SK-N-SH (cell line): ENCODE data around the gene ODAD2. TPM values are rescaled to one million over a fixed set of nuclear protein-coding genes. Genes with fewer than 3 reads are reported as not detected.

Experiments
- CTCF ChIA-PET: fragments of 300-600, 350-600 bp; formaldehyde crosslinking; extraction: SDS; loops from one replicate; lab custom pipeline; 2021; lab: Yijun Ruan, JAX
- POLR2A ChIA-PET: fragments of 350-600 bp; sonication (Branson Sonifier 250); formaldehyde crosslinking; extraction: SDS; loops from one replicate; lab custom pipeline; 2020; ENCODE audit warnings: antibody characterized with exemption, inconsistent platforms; lab: Yijun Ruan, JAX
- DNase-seq: peaks from one replicate; pipeline ENCODE4 v3.0.0; 2012
- H2AFZ ChIP-seq: fragments of 200-600 bp; sonication (generic); 2 replicates; pipeline ENCODE4 v1.8.1; 2016; ENCODE audit warnings: antibody characterized with exemption, mild to moderate bottlenecking, low read depth
- H3F3A ChIP-seq: fragments of 200-600 bp; sonication (generic); replicated peaks from 2 replicates; pipeline ENCODE3; 2016; ENCODE audit warnings: antibody characterized with exemption, mild to moderate bottlenecking; ENCODE audit not compliant: insufficient read depth
- H3K27ac ChIP-seq, 2 experiments: fragments of 200-500 bp in 1 of 2; fragments of 200-600 bp in 1 of 2; sonication (Bioruptor generic) in 1 of 2; sonication (generic), shearing (Covaris generic) in 1 of 2; 2 replicates each; pipeline versions ENCODE4 v1.5.1 to v1.6.1; 2014 to 2016; ENCODE audit warnings: low read depth in 2 of 2, inconsistent platforms in 1 of 2, low read length in 1 of 2, mild to moderate bottlenecking in 1 of 2, mixed read lengths in 1 of 2
- H3K27me3 ChIP-seq: fragments of 200-600 bp; sonication (generic), shearing (Covaris generic); 2 replicates; pipeline ENCODE4 v1.6.1; 2016; ENCODE audit warnings: mixed run types; ENCODE audit not compliant: insufficient read depth
- H3K36me3 ChIP-seq, 2 experiments: fragments of 200-500 bp in 1 of 2; fragments of 200-600 bp in 1 of 2; sonication (Bioruptor generic) in 1 of 2; sonication (generic) in 1 of 2; replicated peaks in 1 of 2; 2 replicates each; pipeline versions ENCODE3 to v1.5.1; 2014 to 2016; ENCODE audit warnings: low read length in 1 of 2, mild to moderate bottlenecking in 1 of 2; ENCODE audit not compliant: insufficient read depth in 2 of 2, control insufficient read depth in 1 of 2
- H3K4me1 ChIP-seq, 2 experiments: fragments of 200-500 bp in 1 of 2; fragments of 200-600 bp in 1 of 2; sonication (Bioruptor generic) in 1 of 2; sonication (generic), shearing (Covaris generic) in 1 of 2; 2 replicates each; pipeline versions ENCODE4 v1.5.1 to v1.6.1; 2014 to 2016; ENCODE audit warnings: low read depth in 1 of 2, low read length in 1 of 2, mixed run types in 1 of 2; ENCODE audit not compliant: insufficient read depth in 2 of 2, control insufficient read depth in 1 of 2
- H3K4me2 ChIP-seq: fragments of 200-600 bp; sonication (generic), shearing (Covaris generic); 2 replicates; pipeline ENCODE4 v1.6.1; 2017; ENCODE audit warnings: mixed run types
- H3K4me3 ChIP-seq, 2 experiments: fragments of 200-500 bp in 1 of 2; fragments of 200-600 bp in 1 of 2; sonication (Bioruptor generic) in 1 of 2; sonication (generic), shearing (Covaris generic) in 1 of 2; 2 replicates each; pipeline versions ENCODE4 v1.5.1 to v1.8.1; 2014 to 2016; ENCODE audit warnings: low read depth in 2 of 2, inconsistent platforms in 1 of 2, low read length in 1 of 2, mild to moderate bottlenecking in 1 of 2, mixed read lengths in 1 of 2, moderate library complexity in 1 of 2
- H3K79me2 ChIP-seq: fragments of 200-600 bp; sonication (generic); 2 replicates; pipeline ENCODE4 v1.8.1; 2017; ENCODE audit warnings: mild to moderate bottlenecking; ENCODE audit not compliant: insufficient read depth
- H3K9ac ChIP-seq: fragments of 200-600 bp; sonication (generic); 2 replicates; pipeline ENCODE4 v1.6.1; 2017; ENCODE audit warnings: mixed run types
- H3K9me2 ChIP-seq: fragments of 200-600 bp; sonication (generic); 2 replicates; pipeline ENCODE4 v1.6.1; 2017; ENCODE audit warnings: mixed run types
- H3K9me3 ChIP-seq: fragments of 200-600 bp; sonication (generic); 2 replicates; pipeline ENCODE4 v1.6.1; 2017; ENCODE audit warnings: mixed run types, mild to moderate bottlenecking, moderate library complexity
- H4K20me1 ChIP-seq: fragments of 200-600 bp; sonication (generic); 2 replicates; pipeline ENCODE4 v1.6.1; 2017; ENCODE audit warnings: mild to moderate bottlenecking, mixed run types; ENCODE audit not compliant: insufficient read depth
- EP300 ChIP-seq, 2 experiments: IDR thresholded peaks; 2 replicates each; pipeline versions ENCODE4 v1.4.0 to v1.6.1; 2012; ENCODE audit warnings: borderline replicate concordance in 1 of 2, low read depth in 1 of 2, low read length in 1 of 2
- EZH2phosphoT487 ChIP-seq: fragments of 200-600 bp; sonication (generic); IDR thresholded peaks from 2 replicates; pipeline ENCODE4 v1.6.1; 2017; ENCODE audit warnings: low read depth, mixed run types, mild to moderate bottlenecking, antibody characterized with exemption, moderate library complexity, borderline replicate concordance
- FOXM1 ChIP-seq: IDR thresholded peaks from 2 replicates; pipeline ENCODE4 v1.4.0; 2012; ENCODE audit warnings: low read depth, mild to moderate bottlenecking
- GATA2 ChIP-seq: sonication (generic); formaldehyde crosslinking; IDR thresholded peaks from 2 replicates; pipeline ENCODE4 v1.5.0; 2020; ENCODE audit warnings: mild to moderate bottlenecking, missing genetic modification reagents
- JUND ChIP-seq: IDR thresholded peaks from 2 replicates; pipeline ENCODE4 v1.4.0; 2012
- MEF2A ChIP-seq: IDR thresholded peaks from 2 replicates; pipeline ENCODE4 v1.4.0; 2012; ENCODE audit warnings: low read depth, borderline replicate concordance
- MXI1 ChIP-seq: IDR thresholded peaks from 2 replicates; pipeline ENCODE4 v1.6.1; 2012; ENCODE audit warnings: mild to moderate bottlenecking, low read depth, low read length, improper control_type of control experiment
- POLR2AphosphoS5 ChIP-seq: IDR thresholded peaks from 2 replicates; pipeline ENCODE4 v1.6.1; 2012; ENCODE audit warnings: low read depth, low read length
- RCOR1 ChIP-seq: fragments of 150-350 bp; IDR thresholded peaks from 2 replicates; pipeline ENCODE4 v1.6.1; 2017; ENCODE audit warnings: antibody characterized with exemption, low read length
- TEAD4 ChIP-seq: IDR thresholded peaks from 2 replicates; pipeline ENCODE4 v1.4.0; 2012; ENCODE audit warnings: mild to moderate bottlenecking, borderline replicate concordance; ENCODE audit not compliant: insufficient read depth
- YY1 ChIP-seq: IDR thresholded peaks from 2 replicates; pipeline ENCODE4 v1.4.0; 2012; ENCODE audit warnings: low read depth, mild to moderate bottlenecking
- WGBS: methylation state at CpG from one replicate; pipeline ENCODE4 v1.1.6; 2017; ENCODE audit warnings: low lambda C conversion rate; 5-methylcytosine and 5-hydroxymethylcytosine counted together
- polyA plus RNA-seq, 3 experiments: library from polyadenylated mRNA; depleted of rRNA; stranded (reverse); fragments of >200 nt; gene quantifications; 2 replicates each; pipeline ENCODE4 v1.2.3, GENCODE V29; 2012
- TF ChIP-seq, protein P1 (sequence below): IDR thresholded peaks from 2 replicates; pipeline ENCODE4 v1.4.0; 2012; ENCODE audit warnings: low read depth, borderline replicate concordance
- TF ChIP-seq, protein P2 (sequence below): IDR thresholded peaks from 2 replicates; pipeline ENCODE4 v1.4.0; 2012; ENCODE audit warnings: low read depth
- TF ChIP-seq, protein P3 (sequence below): IDR thresholded peaks from 2 replicates; pipeline ENCODE4; 2012
- TF ChIP-seq, protein P4 (sequence below): IDR thresholded peaks from 2 replicates; pipeline ENCODE4 v1.4.0; 2012; ENCODE audit warnings: low read depth, borderline replicate concordance

The ODAD2 gene
- polyA plus RNA-seq, 1 of the 3 experiments (the other 2 are of a cell fraction): not detected

DNA sequence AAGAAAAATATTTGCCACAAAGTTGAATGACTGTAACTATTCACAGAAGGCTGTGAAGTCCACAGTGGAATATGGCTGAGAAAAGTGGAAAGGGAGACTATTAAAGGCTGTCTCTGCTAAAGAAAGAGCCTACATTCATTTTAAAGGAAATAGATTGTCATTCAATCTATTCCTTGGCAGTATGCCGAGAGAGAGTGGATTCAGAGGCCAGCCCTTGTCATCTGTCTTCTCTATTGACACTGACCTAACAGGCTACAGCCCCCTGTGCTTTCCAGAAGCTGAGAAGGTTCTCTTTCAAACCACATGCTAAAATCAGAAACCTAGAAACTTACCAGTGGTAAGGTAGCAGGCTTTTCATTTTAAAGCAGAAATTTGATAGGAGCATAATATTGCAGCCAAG is 12.1 kb downstream of the ODAD2 start:
- POLR2A ChIA-PET: no interaction called here
- Histone ChIP-seq H3K4me1 (no peaks in the 10 kb centered on the region), H3K4me3 (no peak overlapping the region), H3F3A (no peaks in the 10 kb centered on the region), H4K20me1 (no peaks in the 10 kb centered on the region), H3K36me3 (no peaks in the 10 kb centered on the region), H3K27ac (no peak overlapping the region), H2AFZ (no peak overlapping the region), H3K4me2 (no peak overlapping the region), H3K79me2 (no peaks in the 10 kb centered on the region), H3K9me3 (no peaks in the 10 kb centered on the region), H3K9me2 (no peaks in the 10 kb centered on the region), H3K27me3 (no peaks in the 10 kb centered on the region), H3K9ac (no peak overlapping the region)
- 0% methylated on average over 1 of the region's 1 CpG for WGBS
- TF ChIP-seq MXI1 (no peak), EP300 (IDR thresholded peaks at IDR 0.05; ENCODE audit: borderline replicate concordance in 1 of 2, low read depth in 1 of 2, low read length in 1 of 2) (no peak), JUND (no peak), EZH2phosphoT487 (no peak), GATA2 (no peak), YY1 (no peak), RCOR1 (no peak), TEAD4 (no peak), POLR2AphosphoS5 (no peak), FOXM1 (no peak), MEF2A (no peak)
- TF ChIP-seq, protein P1, sequence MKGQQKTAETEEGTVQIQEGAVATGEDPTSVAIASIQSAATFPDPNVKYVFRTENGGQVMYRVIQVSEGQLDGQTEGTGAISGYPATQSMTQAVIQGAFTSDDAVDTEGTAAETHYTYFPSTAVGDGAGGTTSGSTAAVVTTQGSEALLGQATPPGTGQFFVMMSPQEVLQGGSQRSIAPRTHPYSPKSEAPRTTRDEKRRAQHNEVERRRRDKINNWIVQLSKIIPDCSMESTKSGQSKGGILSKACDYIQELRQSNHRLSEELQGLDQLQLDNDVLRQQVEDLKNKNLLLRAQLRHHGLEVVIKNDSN: no peak
- TF ChIP-seq, protein P2, sequence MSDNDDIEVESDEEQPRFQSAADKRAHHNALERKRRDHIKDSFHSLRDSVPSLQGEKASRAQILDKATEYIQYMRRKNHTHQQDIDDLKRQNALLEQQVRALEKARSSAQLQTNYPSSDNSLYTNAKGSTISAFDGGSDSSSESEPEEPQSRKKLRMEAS: no peak
- TF ChIP-seq, protein P3, sequence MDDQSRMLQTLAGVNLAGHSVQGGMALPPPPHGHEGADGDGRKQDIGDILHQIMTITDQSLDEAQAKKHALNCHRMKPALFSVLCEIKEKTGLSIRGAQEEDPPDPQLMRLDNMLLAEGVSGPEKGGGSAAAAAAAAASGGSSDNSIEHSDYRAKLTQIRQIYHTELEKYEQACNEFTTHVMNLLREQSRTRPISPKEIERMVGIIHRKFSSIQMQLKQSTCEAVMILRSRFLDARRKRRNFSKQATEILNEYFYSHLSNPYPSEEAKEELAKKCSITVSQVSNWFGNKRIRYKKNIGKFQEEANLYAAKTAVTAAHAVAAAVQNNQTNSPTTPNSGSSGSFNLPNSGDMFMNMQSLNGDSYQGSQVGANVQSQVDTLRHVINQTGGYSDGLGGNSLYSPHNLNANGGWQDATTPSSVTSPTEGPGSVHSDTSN: no peak
- TF ChIP-seq, protein P4, sequence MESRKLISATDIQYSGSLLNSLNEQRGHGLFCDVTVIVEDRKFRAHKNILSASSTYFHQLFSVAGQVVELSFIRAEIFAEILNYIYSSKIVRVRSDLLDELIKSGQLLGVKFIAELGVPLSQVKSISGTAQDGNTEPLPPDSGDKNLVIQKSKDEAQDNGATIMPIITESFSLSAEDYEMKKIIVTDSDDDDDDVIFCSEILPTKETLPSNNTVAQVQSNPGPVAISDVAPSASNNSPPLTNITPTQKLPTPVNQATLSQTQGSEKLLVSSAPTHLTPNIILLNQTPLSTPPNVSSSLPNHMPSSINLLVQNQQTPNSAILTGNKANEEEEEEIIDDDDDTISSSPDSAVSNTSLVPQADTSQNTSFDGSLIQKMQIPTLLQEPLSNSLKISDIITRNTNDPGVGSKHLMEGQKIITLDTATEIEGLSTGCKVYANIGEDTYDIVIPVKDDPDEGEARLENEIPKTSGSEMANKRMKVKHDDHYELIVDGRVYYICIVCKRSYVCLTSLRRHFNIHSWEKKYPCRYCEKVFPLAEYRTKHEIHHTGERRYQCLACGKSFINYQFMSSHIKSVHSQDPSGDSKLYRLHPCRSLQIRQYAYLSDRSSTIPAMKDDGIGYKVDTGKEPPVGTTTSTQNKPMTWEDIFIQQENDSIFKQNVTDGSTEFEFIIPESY: no peak
- CTCF ChIA-PET: interaction anchor here (0.6 kb wide), 1 partner anchor 31 kb away, joined by 4 read pairs; no protein-coding TSS in a partner anchor
- DNase-seq: no peak
